Keratinocyte (primary cell): ENCODE measurements around the gene KAT2B. TPM values are rescaled to one million over a fixed set of nuclear protein-coding genes. Genes with fewer than 3 reads are reported as not detected.

Experiments
- DNase-seq: peaks from one replicate; pipeline ENCODE4 v3.0.0-alpha.2; 2011; ENCODE audit warnings: low read depth, missing footprints, low spot score
- FAIRE-seq: peaks from 2 replicates; lab custom pipeline; 2011; peaks lifted over from hg19 to GRCh38; lab: Jason Lieb, UNC
- H2AFZ ChIP-seq: 2 replicates; pipeline ENCODE4 v1.6.0; 2012; ENCODE audit warnings: low read length, control low read depth, inconsistent platforms; ENCODE audit not compliant: control insufficient read depth
- H3K27ac ChIP-seq: 2 replicates; pipeline ENCODE4 v1.5.1; 2011; ENCODE audit warnings: low read length; ENCODE audit not compliant: control insufficient read depth, insufficient read depth
- H3K27me3 ChIP-seq: 3 replicates; pipeline ENCODE4 v1.6.0; 2011; ENCODE audit warnings: low read length; ENCODE audit not compliant: control insufficient read depth, insufficient read depth; ENCODE audit errors: extremely low read depth
- H3K36me3 ChIP-seq, 2 experiments: 2 replicates in 1 of 2; 3 replicates in 1 of 2; pipeline ENCODE4 v1.5.1; 2011; ENCODE audit warnings: low read length in 2 of 2, mild to moderate bottlenecking in 1 of 2; ENCODE audit not compliant: control insufficient read depth in 2 of 2, insufficient read depth in 2 of 2; ENCODE audit errors: extremely low read depth in 1 of 2
- H3K4me1 ChIP-seq: 3 replicates; pipeline ENCODE4 v1.5.1; 2011; ENCODE audit warnings: low read length; ENCODE audit not compliant: control insufficient read depth, insufficient read depth; ENCODE audit errors: extremely low read depth
- H3K4me2 ChIP-seq: 3 replicates; pipeline ENCODE4 v1.6.0; 2011; ENCODE audit warnings: low read depth, low read length; ENCODE audit not compliant: control insufficient read depth, insufficient read depth; ENCODE audit errors: extremely low read depth
- H3K4me3 ChIP-seq, 3 experiments: fragments of 200-600 bp in 1 of 3; sonication (generic) in 1 of 3; 2 replicates in 2 of 3; 3 replicates in 1 of 3; pipeline ENCODE4 v1.5.1; 2011 to 2016; ENCODE audit warnings: low read length in 3 of 3, mild to moderate bottlenecking in 3 of 3, control low read depth in 2 of 3, inconsistent platforms in 1 of 3, low read depth in 1 of 3, mixed read lengths in 1 of 3, mixed run types in 1 of 3, moderate library complexity in 1 of 3; ENCODE audit not compliant: control insufficient read depth in 2 of 3, insufficient read depth in 2 of 3; ENCODE audit errors: extremely low read depth in 1 of 3
- H3K79me2 ChIP-seq: 2 replicates; pipeline ENCODE4 v1.6.0; 2012; ENCODE audit warnings: low read length; ENCODE audit not compliant: control insufficient read depth, insufficient read depth
- H3K9ac ChIP-seq: 3 replicates; pipeline ENCODE4 v1.6.0; 2011; ENCODE audit warnings: low read length; ENCODE audit not compliant: control insufficient read depth, insufficient read depth; ENCODE audit errors: extremely low read depth
- H3K9me1 ChIP-seq: 3 replicates; pipeline ENCODE4 v1.6.0; 2011; ENCODE audit warnings: low read length; ENCODE audit not compliant: control insufficient read depth, insufficient read depth; ENCODE audit errors: extremely low read depth
- H3K9me3 ChIP-seq: 2 replicates; pipeline ENCODE4 v1.5.1; 2012; ENCODE audit warnings: low read depth, low read length; ENCODE audit not compliant: control insufficient read depth
- H4K20me1 ChIP-seq: 3 replicates; pipeline ENCODE4 v1.6.0; 2011; ENCODE audit warnings: low read length; ENCODE audit not compliant: control insufficient read depth, insufficient read depth; ENCODE audit errors: extremely low read depth
- CTCF ChIP-seq, 3 experiments: IDR thresholded peaks in 1 of 3; conservative IDR thresholded peaks in 1 of 3; optimal IDR thresholded peaks in 1 of 3; 2 replicates in 2 of 3; 3 replicates in 1 of 3; pipeline versions ENCODE3 to v1.5.1; 2011; ENCODE audit warnings: low read length in 3 of 3, mild to moderate bottlenecking in 3 of 3, moderate library complexity in 2 of 3, control low read depth in 1 of 3, inconsistent platforms in 1 of 3; ENCODE audit not compliant: insufficient read depth in 2 of 3; ENCODE audit errors: extremely low read depth in 1 of 3
- EZH2 ChIP-seq: IDR thresholded peaks from one replicate; pipeline ENCODE4 v1.6.1; 2012; ENCODE audit warnings: inconsistent platforms, mild to moderate bottlenecking, low read length, moderate library complexity
- dilution Hi-C: fragments of 300-500 bp; cut with MboI; formaldehyde crosslinking; loops from one replicate; pipeline ENCODE4 v1.7.0; 2020; ENCODE audit warnings: low sequenced_read_pairs; ENCODE audit not compliant: extremely low pct_ligation_motif_present
- polyA plus RNA-seq, 5 experiments: library from polyadenylated mRNA; depleted of rRNA in 3 of 5; stranded (reverse) in 3 of 5; stranded (forward) in 1 of 5; unstranded in 1 of 5; fragments of >200 nt; gene quantifications; 1 replicate in 1 of 5; 2 replicates in 3 of 5; 3 replicates in 1 of 5; pipeline versions ENCODE4 v1.2.1 to v1.2.3, GENCODE V29; 2011 to 2012; ENCODE audit warnings: missing spikeins in 2 of 5, low read depth in 1 of 5, low replicate concordance in 1 of 5

The KAT2B gene
- polyA plus RNA-seq, 1 donor (not counting 4 experiments of a cell fraction or from before 2014, with no cell fraction given): 4.6 TPM

GRCh38 chr3:20107722-20108121 lies 67.5 kb downstream of the KAT2B start:
- FAIRE-seq (no peak), DNase-seq (no peak)
- no peaks in the 10 kb centered on the region for H3K27me3 ChIP-seq
- TF ChIP-seq CTCF (optimal IDR thresholded peaks at IDR 0.05 in 1 of 3, IDR thresholded peaks at IDR 0.05 in 1 of 3, conservative IDR thresholded peaks at IDR 0.05 in 1 of 3; ENCODE audit: extremely low read depth in 1 of 3, insufficient read depth in 2 of 3, low read length in 3 of 3): no peak
- no peak for TF ChIP-seq EZH2
- no peaks in the 10 kb centered on the region for H3K79me2 ChIP-seq
- H3K9me1 ChIP-seq: no peaks in the 10 kb centered on the region
- H3K27ac ChIP-seq: no peak overlapping the region
- H3K4me1 ChIP-seq: no peaks in the 10 kb centered on the region
- no peak overlapping the region for H2AFZ ChIP-seq
- no peaks in the 10 kb centered on the region for H3K9me3 ChIP-seq
- dilution Hi-C loops: no loop called here
- H4K20me1 ChIP-seq: no peaks in the 10 kb centered on the region
- no peak overlapping the region for H3K9ac ChIP-seq
- no peaks in the 10 kb centered on the region for H3K36me3 ChIP-seq
- no peak overlapping the region for H3K4me2 ChIP-seq
- H3K4me3 ChIP-seq: no peak overlapping the region

DNA sequence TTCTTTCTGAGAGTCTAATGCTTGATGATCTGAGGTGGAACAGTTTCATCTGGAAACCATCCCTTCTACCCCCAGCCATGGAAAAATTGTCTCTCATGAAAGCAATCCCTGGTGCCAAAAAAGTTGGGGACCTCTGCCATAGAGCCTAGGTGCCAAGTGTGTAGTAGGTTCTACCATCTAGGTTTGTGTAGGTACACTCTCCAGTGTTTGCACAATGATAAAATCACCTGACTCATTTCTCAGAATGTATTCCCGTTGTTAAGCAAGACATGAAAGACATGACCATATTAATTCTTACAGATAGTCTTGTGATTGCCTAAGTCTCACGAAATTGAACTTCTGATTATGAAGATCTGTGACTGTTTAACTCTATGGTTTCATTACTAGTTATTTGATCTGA lies 68.6 kb downstream of the KAT2B start:
- Histone ChIP-seq H3K4me2 (no peak overlapping the region), H3K9me3 (no peaks in the 10 kb centered on the region), H2AFZ (no peak overlapping the region), H3K79me2 (no peaks in the 10 kb centered on the region), H4K20me1 (no peaks in the 10 kb centered on the region), H3K4me1 (no peaks in the 10 kb centered on the region), H3K4me3 (no peak overlapping the region), H3K27me3 (no peaks in the 10 kb centered on the region), H3K9me1 (no peaks in the 10 kb centered on the region), H3K36me3 (no peaks in the 10 kb centered on the region), H3K27ac (no peak overlapping the region), H3K9ac (no peak overlapping the region)
- TF ChIP-seq EZH2: no peak
- no peak for TF ChIP-seq CTCF (optimal IDR thresholded peaks at IDR 0.05 in 1 of 3, IDR thresholded peaks at IDR 0.05 in 1 of 3, conservative IDR thresholded peaks at IDR 0.05 in 1 of 3; ENCODE audit: extremely low read depth in 1 of 3, insufficient read depth in 2 of 3, low read length in 3 of 3)
- DNase-seq (no peak), FAIRE-seq (no peak)
- dilution Hi-C loops: no loop called here
